HG02840 (cell line): ENCODE measurements around the gene ALDH1A3.

Source experiments
- ATAC-seq: cut with Tn5 transposase; IDR thresholded peaks from one replicate; pipeline ENCODE4 v1.9.1; 2021; ENCODE audit warnings: mild to moderate bottlenecking, moderate library complexity, moderate number of reproducible peaks; ENCODE audit not compliant: unreplicated experiment, low FRiP score

ALDH1A3 gene

DNA sequence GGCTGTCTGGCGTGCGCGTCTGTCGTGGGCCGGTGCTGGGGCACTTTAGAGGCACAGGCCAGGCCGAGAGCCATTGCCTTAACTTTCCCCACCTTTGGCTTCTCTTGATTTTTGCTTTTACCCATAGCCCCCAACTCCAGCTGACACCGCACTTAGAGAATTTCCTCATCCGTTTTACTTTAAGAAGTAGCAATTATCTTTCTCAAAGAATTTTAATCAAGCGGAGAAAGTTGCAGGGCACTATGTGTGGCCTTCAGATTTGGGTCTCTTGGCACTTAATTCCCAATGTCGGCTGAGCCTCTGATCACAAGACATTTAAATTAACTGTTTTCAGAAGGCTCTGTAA is 1.2 kb downstream of the ALDH1A3 start:
- ATAC-seq: no peak

DNA sequence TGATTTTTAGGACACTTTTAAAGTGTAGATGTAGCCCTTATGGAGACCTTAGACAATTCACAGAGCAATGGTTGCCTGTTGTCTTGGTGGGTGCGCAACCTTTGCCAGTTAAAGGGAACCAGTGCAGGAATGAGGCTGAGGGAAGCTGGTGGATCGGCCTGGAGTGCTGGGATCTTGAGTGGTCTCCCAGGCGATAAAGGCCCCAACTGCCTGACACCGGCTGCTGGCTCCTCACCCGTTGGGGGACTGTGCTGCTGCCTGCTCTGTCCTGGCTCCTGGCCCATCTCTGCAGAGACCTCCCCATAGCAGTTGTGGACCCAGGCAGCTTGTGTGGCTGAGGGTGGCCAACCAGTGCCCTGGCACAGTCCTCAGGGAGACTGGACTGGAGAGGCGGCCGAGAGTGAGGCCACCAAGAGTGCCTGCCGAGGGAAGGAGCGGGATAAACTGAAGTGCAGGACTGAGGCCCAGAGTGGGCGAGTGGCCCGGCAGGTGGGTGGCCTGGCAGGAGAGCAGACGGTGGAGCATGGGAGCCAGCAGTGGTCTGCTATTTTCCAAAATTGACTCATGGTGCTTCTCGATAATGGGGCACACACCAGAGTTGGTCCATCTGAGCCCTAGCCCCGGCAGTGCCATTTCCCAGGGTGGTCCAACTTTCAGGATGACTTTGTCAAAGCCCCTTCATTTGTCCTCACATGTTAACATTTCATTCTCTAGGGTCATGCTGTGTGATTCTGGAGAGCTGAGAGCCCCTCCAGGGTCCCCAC is 2.1 kb downstream of the ALDH1A3 start:
- no peak for ATAC-seq

DNA sequence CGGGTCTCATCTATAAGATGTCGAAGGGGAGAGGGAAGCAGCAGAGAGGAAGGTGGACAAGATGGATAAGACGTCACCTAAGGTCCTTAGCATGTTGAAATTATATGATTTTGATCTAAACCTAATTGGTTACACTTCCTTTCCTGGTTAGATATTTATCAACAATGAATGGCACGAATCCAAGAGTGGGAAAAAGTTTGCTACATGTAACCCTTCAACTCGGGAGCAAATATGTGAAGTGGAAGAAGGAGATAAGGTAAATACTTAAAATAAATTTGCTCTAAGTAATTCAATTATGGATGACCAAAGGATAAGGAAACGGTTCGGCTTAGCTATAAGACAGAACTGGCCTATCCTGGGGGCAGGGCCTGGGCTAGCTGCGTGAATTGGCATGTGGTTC is 5.5 kb downstream of the ALDH1A3 start:
- no peak for ATAC-seq

GRCh38 chr15:100885811-100886210 is 6.2 kb downstream of the ALDH1A3 start:
- no peak for ATAC-seq

DNA sequence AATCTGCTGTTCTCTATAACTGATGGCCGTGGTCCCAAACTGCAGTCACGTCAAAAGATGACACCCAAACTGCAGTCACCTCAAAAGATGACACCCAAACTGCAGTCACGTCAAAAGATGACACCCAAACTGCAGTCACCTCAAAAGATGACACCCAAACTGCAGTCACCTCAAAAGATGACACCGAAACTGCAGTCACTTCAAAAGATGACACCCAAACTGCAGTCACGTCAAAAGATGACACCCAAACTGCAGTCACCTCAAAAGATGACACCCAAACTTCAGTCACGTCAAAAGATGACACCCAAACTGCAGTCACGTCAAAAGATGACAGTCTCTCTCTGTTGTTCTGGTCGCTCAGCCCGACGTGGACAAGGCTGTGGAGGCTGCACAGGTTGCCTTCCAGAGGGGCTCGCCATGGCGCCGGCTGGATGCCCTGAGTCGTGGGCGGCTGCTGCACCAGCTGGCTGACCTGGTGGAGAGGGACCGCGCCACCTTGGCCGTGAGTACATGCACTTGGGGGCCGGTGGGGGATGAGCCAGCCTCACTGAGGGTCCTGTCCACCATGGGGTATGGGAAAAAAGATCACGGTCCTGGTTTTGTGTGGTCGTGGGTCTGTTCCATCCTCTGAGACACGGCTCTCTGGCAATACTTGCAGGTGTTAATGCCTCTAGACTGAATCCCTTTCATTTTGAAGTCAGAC is 7.7 kb downstream of the ALDH1A3 start:
- no peak for ATAC-seq

DNA sequence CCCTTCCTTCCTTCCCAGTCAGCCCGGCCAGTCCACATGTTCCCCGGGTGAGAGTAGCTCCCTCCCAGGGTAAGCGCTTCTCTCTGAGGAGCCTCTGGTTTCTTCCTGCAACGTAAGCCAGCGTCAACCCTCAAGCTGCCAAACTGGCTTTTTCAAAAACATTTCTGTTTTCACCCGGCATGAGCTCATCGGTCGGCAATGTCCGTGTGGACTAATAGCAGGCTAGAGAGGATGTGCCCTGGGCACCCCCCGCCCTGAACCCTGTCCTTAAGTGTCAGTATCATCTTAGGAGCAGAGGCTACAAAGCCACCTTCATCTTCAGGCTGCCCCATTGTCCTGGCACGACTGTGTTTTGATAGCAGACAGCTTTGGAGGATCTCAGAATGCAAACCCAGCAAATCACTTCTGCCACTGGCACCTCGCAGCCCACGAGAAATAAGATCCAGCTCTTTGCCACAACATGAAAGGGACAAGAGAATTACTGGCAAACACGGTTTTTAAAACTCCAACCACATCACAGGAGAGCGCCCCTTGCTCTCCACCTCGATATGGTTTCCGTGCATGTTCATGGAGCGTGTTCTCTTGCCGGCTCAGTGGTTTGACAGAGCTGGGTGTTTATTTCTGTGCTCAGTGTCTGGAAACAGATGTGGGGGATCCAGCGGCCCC is 9.9 kb downstream of the ALDH1A3 start:
- ATAC-seq: no peak

DNA sequence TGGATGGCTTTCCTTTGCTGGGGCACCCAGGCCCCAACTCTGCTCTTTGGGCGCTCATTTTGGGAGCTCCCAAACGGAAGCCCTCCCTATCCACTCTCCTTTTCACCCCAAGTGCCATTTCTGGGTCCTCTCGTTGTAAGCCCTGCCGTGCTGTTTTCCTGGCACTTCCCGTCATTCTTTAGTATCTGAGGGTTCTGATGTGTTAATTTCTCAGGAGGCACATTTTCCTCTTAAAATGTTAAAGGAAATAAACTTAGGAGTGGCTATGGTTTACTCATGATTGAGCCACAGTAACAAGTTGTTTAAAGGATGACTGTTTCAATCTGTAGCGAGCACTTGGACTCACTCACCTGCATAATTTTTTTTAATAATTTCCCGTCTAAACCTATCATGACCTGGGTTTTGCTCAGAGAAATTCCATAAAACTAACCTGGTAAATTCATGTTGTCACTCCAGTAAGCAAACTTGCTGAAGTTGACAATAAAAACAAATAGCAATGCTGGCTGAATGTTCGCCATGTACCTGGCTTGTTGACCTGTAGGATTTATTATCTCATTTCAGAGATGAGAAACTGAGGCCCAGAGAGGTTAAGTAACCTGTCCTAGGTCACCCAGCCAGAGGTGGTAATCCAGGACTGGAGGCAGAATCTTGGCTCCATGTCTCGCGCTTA is 10.6 kb downstream of the ALDH1A3 start:
- no peak for ATAC-seq

DNA sequence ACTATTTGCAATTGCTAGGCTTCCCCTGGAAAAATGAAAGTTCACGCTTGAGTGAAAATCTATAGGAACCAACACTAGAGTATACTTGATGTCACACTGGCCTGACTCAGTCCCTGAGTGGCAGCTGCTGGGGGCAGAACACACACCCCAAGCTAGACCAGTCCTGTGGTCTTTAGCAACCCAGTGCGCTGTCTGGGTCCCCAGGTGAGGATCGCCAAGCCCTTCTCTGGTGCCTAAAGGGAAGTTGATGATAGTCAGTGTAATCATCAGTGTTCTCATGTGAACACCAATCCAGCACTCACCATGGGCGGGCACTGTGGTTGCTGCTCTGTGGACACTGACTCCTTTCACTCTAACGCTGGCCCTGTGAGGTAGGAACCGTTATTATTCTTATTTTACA is 11.2 kb downstream of the ALDH1A3 start:
- ATAC-seq: no peak

DNA sequence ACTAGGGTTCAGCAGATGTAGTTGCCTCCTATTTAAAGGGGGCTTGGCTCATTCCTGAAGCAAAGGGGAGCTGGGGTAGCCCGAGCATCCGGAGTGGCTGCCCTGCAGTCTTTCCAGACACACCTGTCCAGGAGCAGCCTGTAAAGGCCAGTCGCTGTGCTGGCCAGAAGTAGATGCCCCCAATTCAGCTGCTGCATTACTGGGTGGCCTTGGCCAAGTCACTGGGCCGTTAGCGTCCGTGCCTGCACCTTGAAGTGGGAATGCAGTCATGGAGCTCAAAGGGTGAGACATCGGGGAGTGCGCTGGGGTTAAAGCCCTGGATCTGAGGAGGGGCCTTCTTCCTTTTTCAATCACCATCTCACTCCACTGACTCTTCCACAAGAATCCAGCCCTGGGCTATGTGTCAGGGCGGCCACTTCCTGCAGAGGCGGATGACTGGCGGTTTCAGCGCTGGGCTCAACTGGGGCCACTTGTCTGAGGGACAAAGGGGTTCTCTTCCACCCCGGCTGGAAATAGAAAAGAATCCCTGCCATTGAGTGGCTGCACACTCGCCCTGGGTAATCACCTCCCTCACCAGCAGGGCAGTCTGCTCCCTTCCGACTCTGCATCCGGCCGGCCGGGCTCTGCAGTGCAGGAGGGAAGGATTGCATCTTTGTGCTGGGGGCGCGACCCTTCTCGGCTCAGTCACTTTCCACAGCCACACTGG is 11.8 kb downstream of the ALDH1A3 start:
- no peak for ATAC-seq

DNA sequence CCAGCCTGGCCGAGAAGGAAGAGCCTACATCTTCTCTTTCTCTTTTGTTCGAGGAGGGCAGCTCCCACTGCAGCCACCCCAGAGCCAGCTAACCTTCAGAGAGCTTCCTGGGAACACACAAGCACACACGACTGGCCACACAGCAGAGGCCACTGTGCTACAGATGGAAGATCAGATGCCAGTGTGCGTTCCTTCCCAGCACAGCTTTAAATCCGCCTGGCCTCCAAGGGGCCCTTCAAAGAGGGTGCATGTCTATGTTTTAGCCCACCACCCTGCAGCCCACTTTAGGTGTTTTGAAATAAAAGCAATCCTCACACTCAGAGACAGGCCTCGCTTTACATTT is 12.4 kb downstream of the ALDH1A3 start:
- no peak for ATAC-seq

- no peak for ATAC-seq
Observed at GRCh38 chr15:100893261-100893963, 13.8 kb downstream of the ALDH1A3 start.

DNA sequence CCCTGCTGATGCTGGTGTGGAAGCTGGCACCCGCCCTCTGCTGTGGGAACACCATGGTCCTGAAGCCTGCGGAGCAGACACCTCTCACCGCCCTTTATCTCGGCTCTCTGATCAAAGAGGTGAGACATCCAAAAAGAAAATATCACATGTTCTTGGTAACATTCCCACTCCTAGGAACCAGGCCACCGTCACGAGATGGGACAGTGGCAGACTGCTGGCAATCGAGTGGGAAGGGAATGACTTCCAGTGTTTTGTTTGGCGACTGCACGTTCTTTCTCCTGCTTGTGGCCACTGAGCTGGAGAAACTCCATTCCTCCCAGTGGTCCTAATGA is 14.3 kb downstream of the ALDH1A3 start:
- no peak for ATAC-seq

DNA sequence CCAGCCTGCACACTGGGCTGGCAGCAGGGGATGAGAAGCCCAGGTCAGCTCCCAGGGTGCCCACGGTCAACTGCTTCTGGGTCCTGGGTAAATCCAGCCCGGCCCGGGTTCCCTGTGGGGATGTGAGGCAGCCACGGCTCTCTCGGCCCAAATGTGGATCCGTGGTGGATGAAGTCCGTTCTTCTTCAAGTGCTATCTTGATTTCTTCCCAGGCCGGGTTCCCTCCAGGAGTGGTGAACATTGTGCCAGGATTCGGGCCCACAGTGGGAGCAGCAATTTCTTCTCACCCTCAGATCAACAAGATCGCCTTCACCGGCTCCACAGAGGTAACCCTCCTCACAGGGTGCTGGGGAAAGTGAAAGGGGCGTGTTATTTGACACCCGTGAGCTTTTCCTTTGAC is 16.1 kb downstream of the ALDH1A3 start:
- ATAC-seq: no peak

DNA sequence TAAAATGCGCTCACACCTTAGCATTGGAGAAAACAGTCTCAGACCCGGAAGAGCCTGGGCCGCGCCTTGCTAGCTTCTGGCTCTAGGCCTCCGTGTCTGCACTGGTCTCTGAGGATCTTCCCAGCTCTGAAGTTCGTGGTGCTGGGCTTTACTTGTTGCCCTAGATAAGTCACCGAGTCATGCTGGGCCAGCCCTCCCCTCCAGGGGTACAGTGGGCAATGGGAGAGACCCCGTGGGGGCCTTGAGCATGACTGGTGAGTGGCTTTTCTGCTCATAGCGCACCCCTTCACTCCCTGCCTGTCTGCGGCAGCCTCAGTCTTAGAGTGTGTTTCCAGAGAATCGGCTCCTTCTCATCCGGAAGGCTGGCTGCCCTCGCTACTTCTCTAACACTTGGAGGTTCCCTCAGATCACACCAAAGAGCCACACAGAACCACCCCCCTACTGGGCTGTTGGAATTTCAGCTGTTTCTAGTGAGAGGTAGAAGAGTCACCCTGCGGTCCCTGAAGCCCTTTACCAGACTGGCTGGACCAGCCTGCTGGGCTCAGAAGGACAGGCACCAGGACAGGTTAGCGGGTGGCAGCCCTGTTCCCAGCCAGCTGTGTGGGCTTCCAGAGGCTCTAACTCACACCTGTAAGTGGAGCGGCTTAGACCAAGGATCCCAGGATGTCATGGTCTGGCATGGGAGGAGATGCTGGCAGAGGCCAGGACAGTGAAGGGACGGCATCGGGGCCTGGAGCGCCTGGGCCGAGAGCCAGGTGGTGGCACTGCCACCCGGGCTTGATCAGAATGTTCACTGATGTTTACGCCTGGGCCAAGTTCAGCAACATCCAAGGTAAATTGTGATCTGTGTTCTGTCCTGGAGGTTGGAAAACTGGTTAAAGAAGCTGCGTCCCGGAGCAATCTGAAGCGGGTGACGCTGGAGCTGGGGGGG is 17.9 kb downstream of the ALDH1A3 start:
- ATAC-seq: no peak

DNA sequence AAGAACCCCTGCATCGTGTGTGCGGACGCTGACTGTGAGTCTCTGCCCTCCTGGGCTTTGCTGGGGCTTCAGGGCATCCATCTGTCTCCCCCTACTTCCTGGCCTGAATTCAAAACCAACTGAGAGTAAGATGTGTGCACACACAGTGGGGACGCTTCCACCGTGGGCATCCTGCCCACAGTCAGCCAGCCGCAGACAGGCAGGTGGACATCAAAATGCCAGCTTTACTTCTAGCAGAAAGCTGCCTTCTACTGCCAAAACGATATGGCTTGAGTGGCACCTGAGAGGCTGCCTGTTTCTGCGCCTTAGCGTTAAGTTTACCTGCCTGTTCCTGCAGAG is 18.5 kb downstream of the ALDH1A3 start:
- ATAC-seq: no peak

DNA sequence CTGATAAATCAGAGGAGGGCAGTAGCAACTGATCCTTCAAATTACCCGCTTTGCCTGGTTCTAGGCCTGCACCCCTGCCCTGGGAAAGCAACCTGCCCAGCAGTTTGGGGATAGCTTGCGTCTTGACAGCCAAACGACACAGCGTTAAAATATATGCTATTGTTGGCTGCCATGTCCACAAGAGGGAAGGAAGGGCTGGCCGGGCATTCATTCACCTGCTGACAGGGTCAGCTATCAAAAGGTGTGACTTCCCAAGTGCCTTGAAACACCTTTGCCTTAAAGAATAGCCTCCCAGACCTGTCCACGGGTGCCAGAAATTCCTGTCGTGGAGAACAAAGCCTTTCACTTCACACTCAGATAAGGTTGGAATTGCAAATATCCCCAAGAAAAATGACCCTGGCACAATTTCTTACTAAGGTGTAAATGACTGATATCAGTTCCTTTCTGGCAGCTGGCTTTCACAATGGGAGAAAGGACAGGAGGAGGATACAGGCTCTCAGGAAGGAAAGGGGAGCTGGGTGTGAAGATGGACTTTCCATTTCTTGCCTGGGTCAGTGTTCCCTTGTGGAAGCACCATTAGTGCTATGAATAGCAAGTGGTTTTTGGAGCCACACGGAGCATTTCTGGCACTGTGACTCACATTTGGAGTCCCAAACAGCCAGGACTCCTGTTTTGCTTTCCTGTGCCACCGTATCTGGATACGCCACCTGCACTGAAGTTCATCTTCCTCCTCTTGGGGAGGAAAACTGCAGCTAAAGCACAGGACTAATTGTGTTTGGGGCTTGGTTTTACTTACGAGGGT is 19.2 kb downstream of the ALDH1A3 start:
- ATAC-seq: no peak

- ATAC-seq: no peak
Observed at GRCh38 chr15:100899601-100900000, 20.0 kb downstream of the ALDH1A3 start.

DNA sequence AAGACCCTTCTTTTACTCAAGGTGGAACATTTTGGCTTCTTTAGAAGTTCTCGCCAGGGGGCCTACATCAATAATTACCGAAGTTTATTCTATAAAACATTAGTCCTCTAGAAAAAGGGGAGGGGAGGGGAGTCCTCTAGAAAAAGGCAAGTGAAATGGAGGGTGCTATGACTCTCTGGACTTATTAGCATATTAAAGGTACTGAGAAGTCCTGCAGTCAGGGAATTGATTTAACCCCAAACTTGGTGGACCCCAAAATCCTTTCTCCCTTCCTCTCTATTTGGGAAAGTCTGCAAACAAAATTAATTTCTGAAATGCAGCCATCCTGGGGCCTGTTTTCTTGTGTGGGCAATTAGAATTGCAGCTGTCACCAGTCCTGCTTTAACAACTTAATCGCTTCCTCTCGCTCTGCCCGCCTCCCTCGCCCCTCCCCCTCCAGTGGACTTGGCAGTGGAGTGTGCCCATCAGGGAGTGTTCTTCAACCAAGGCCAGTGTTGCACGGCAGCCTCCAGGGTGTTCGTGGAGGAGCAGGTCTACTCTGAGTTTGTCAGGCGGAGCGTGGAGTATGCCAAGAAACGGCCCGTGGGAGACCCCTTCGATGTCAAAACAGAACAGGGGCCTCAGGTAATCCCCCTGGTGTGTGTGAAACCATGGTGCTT is 20.6 kb downstream of the ALDH1A3 start:
- no peak for ATAC-seq
